CD4-positive, alpha-beta T cell treated with Interferon gamma for 1 hour (primary cell): ENCODE data around the gene TMEM254.
"Not testable (repeated sequence)": the region's sequence is repeated elsewhere in the genome, so short reads cannot be mapped to it uniquely, and the experiment has no call there.

Experiments used
- DNase-seq: peaks from one replicate; pipeline ENCODE4 v3.0.0-alpha.2; 2020

The TMEM254 gene, protein sequence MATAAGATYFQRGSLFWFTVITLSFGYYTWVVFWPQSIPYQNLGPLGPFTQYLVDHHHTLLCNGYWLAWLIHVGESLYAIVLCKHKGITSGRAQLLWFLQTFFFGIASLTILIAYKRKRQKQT

GRCh38 chr10:80078448-80079311 lies at the start of gene TMEM254:
Gene TMEM254, plus strand, starts transcription at chr10:80078665. Its CDS starts 35 bp downstream, at chr10:80078700.
- peak; percentile 88 for DNase-seq

GRCh38 chr10:80029205-80029604 lies 49.3 kb upstream of the TMEM254 start:
- not testable (repeated sequence) for DNase-seq

DNA sequence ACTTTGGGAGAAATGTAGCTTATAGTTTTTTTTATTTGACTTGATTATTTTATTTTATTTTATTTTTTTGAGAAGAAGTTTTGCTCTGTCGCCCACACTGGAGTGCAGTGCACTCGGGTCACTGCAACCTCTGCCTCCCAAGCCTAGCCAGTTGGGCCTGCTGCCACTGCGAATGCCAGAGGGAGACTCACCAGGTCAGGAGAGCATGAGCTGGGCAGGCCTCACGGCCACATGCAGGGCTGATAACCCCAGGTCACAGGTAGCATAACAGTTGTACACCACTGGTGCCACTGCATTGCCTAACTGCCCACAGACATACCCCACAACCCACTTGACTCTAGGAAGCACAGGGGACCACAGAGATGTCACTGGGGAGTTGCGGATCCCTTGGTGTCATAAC lies 48.6 kb upstream of the TMEM254 start:
- DNase-seq, result not testable (repeated sequence)

- no peak for DNase-seq
Measured at GRCh38 chr10:80032503-80032902, 46.0 kb upstream of the TMEM254 start.

DNA sequence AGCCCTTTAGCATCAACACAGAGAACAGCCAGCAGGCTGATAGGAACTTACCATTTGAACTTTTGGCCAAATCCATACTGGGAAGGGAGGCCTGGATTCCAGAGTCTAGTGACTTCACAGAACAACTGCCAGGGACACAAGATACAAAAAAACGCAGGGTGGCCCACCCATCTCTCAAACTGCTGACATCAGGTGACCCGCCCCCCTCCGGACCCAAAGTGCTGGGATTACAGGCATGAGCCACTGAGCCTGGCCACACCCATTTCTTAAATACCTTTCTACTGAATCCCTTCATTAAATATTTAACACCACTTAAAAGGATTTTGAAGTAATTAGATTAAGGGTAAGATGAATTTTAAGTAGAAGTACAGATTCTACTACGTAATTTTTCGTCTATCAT lies 43.7 kb upstream of the TMEM254 start:
- not testable (repeated sequence) for DNase-seq

GRCh38 chr10:80035430-80035829 lies 43.0 kb upstream of the TMEM254 start:
- DNase-seq, result not testable (repeated sequence)

GRCh38 chr10:80036921-80037500 lies 41.5 kb upstream of the TMEM254 start:
- not testable (repeated sequence) for DNase-seq

DNA sequence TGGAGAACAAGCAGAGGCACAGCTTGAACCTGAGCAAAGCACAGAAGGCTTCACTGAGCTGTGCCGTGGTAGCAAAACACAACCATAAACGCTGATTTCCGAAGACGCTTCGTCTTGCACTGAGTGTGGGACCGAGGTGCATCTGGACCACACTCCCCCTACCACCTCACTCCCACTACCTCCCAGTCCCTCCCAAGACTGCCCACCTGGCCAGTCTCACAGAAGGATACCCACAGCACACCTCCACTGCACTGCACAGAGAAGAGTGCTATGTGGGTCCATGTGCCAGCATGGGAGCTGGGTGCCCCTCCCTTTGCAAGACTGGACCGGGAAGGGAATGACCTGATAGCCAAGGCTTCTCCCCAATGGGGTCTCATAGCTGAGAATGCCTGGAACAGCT lies 40.2 kb upstream of the TMEM254 start:
- DNase-seq, result not testable (repeated sequence)

DNA sequence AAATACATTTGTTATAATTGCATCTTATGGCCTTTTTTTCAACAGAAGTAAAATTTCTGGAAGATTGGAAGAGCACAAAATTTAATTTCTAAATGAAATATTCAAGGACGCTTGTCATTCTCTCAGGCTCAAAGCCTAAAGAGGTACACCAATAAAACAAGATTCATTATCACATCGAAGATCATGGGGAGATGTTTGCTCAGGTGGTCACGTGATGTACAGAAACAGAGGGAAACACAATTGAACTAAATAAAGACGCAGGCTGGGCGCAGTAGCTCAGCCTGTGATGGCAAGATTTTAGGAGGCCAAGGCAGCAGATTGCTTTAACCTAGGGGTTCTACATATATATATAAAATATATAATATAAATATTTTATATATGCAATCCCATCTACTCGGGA lies 37.3 kb upstream of the TMEM254 start:
- no peak for DNase-seq

- DNase-seq, result not testable (repeated sequence)
Measured at GRCh38 chr10:80044935-80045334, 33.5 kb upstream of the TMEM254 start.

GRCh38 chr10:80046629-80047441 lies 31.6 kb upstream of the TMEM254 start:
- DNase-seq, result peak; percentile 51

DNA sequence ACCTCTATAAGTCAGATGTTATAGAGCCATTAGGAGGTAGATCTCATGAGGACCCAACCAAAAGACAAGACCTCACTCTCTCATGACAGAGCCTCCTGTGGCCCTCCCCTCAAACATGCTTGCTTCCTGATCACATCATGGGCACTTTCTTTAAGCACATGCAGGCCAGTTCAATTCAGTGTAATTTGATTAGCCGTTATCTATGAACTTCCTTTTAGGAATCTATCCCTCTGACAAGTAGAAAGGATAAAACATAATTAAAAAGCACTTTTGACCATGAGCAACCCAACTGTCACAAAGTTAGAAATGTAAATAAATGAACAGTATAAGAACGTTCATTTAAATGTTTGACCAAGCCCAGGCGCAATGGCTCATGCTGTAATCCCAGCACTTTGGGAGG lies 27.7 kb upstream of the TMEM254 start:
- no peak for DNase-seq

GRCh38 chr10:80051993-80052392 lies 26.5 kb upstream of the TMEM254 start:
- DNase-seq, result no peak

GRCh38 chr10:80055760-80056159 lies 22.7 kb upstream of the TMEM254 start:
- DNase-seq, result no peak

- DNase-seq, result no peak
Measured at GRCh38 chr10:80057171-80057570, 21.3 kb upstream of the TMEM254 start.

DNA sequence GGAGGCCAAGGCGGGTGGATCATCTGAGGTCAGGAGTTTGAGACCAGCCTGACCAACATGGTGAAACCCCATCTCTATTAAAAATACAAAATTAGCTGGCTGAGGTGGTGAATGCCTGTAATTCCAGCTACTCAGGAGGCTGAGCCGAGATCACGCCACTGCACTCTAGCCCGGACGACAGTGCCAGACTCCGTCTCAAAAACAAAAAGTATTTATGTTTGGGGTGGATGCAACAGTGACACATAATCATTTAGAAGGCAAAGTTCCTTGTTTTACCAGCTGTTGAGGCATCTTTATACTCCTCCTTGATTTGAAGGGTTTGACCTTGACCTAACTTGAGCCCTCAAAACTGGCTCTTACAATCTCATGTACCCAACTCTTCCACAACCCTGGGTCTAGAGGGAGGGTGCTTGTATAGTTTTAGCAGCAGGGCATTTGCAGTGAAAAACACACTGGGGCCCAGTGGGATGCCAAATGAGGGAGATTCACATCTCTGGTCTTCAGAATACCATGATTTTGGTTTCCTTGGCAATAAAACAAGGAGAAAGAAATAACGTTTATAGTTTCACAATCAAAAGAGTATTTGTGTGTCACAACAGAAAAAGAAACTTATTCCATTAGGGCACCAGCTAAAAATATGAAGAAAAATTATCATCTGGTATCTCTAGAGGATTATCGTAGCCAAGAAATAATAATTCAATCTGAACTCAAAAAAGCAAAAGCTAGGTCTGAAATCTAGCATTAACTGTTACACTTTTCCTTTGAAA lies 14.2 kb upstream of the TMEM254 start:
- DNase-seq, result no peak

DNA sequence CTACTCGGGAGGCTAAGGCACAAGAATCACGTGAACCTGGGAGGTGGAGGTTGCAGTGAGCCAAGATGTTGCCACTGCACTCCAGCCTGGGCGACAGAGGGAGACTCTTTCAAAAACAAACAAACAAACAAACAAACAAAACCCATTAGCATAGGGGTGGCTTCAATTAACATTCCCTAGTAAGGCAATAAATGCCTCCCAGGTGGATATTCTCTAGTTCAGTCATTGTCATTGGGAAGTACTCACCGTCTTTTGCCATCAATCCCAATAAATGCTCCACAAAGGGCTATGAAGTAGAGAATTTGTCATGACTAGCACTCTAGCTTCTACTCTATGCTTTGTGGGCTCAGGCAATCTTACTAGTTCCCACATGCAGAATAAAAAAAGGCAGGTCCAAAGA lies 11.7 kb upstream of the TMEM254 start:
- DNase-seq, result no peak

- not testable (repeated sequence) for DNase-seq
Measured at GRCh38 chr10:80067821-80068220, 10.6 kb upstream of the TMEM254 start.

- DNase-seq, result no peak
Measured at GRCh38 chr10:80068270-80068669, 10.2 kb upstream of the TMEM254 start.

DNA sequence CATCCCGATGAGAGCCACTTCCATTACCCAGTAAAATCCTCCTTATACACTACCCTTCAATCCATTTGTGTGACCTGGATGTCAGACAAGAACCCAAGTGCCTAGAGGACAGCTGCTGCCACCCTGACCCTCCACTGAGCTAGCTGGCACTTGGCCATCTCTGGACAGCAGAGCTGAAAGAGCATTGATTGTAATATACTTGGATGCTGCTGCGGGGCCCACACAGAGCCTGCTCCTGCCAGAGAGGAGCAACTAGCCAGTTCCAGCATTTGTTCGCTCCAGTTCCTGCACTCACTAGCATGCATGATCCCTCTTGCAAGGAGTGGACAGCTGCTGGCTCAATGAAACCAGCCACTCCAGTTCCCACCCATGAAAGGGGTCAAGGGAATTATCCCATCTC lies 8.4 kb upstream of the TMEM254 start:
- no peak for DNase-seq

- no peak for DNase-seq
Measured at GRCh38 chr10:80072584-80072983, 5.9 kb upstream of the TMEM254 start.

- no peak for DNase-seq
Measured at GRCh38 chr10:80075781-80076180, 2.7 kb upstream of the TMEM254 start.
